ENCODE results near the gene OPHN1. TPM values are rescaled to one million over a fixed set of nuclear protein-coding genes. Genes with fewer than 3 reads are reported as not detected.

The OPHN1 gene
- total RNA-seq, 1 experiment from 2014 or later: 4.0 TPM

GRCh38 chrX:68288127-68288526 lies 145.2 kb downstream of the OPHN1 start:
- no peak for DNase-seq (ENCODE audit: unreplicated experiment)
- intact Hi-C loops (cut with micrococcal nuclease): no loop called here
- no TSS peak for BruUV-seq (replicated peaks)
- Mint-ChIP-seq H3K4me3 (ENCODE audit: unreplicated experiment) (no peak overlapping the region), H3K4me1 (ENCODE audit: insufficient read depth, unreplicated experiment) (no peaks in the 10 kb centered on the region), H3K27me3 (ENCODE audit: insufficient read depth, unreplicated experiment) (peaks cover 33% of the 10 kb centered on the region), H3K9me3 (ENCODE audit: unreplicated experiment) (no peaks in the 10 kb centered on the region), H3K36me3 (ENCODE audit: insufficient read depth, unreplicated experiment) (no peaks in the 10 kb centered on the region), H3K27ac (ENCODE audit: low read depth, unreplicated experiment) (no peak overlapping the region)
- TF ChIP-seq, protein P1, sequence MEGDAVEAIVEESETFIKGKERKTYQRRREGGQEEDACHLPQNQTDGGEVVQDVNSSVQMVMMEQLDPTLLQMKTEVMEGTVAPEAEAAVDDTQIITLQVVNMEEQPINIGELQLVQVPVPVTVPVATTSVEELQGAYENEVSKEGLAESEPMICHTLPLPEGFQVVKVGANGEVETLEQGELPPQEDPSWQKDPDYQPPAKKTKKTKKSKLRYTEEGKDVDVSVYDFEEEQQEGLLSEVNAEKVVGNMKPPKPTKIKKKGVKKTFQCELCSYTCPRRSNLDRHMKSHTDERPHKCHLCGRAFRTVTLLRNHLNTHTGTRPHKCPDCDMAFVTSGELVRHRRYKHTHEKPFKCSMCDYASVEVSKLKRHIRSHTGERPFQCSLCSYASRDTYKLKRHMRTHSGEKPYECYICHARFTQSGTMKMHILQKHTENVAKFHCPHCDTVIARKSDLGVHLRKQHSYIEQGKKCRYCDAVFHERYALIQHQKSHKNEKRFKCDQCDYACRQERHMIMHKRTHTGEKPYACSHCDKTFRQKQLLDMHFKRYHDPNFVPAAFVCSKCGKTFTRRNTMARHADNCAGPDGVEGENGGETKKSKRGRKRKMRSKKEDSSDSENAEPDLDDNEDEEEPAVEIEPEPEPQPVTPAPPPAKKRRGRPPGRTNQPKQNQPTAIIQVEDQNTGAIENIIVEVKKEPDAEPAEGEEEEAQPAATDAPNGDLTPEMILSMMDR (IDR thresholded peaks at IDR 0.05; ENCODE audit: unreplicated experiment): no peak
- ChIA-PET CTCF (interaction anchor here (0.6 kb wide), 1 partner anchor 35 kb away, joined by 4 read pairs; no protein-coding TSS in a partner anchor), POLR2A (no interaction called here)

GRCh38 chrX:68287419-68287818 lies 145.9 kb downstream of the OPHN1 start:
- H3K27ac Mint-ChIP-seq (ENCODE audit: low read depth, unreplicated experiment): no peak overlapping the region
- H3K9me3 Mint-ChIP-seq (ENCODE audit: unreplicated experiment): no peaks in the 10 kb centered on the region
- POLR2A ChIA-PET: no interaction called here
- no TSS peak for BruUV-seq (replicated peaks)
- H3K4me1 Mint-ChIP-seq (ENCODE audit: insufficient read depth, unreplicated experiment): no peaks in the 10 kb centered on the region
- CTCF ChIA-PET: interaction anchor here (0.6 kb wide), 1 partner anchor 34 kb away, joined by 4 read pairs; no protein-coding TSS in a partner anchor
- no peaks in the 10 kb centered on the region for H3K36me3 Mint-ChIP-seq (ENCODE audit: insufficient read depth, unreplicated experiment)
- H3K27me3 Mint-ChIP-seq (ENCODE audit: insufficient read depth, unreplicated experiment): peaks cover 33% of the 10 kb centered on the region
- TF ChIP-seq, protein P1 (IDR thresholded peaks at IDR 0.05; ENCODE audit: unreplicated experiment): no peak
- DNase-seq (ENCODE audit: unreplicated experiment): no peak
- no peak overlapping the region for H3K4me3 Mint-ChIP-seq (ENCODE audit: unreplicated experiment)
- intact Hi-C loops (cut with micrococcal nuclease): no loop called here

DNA sequence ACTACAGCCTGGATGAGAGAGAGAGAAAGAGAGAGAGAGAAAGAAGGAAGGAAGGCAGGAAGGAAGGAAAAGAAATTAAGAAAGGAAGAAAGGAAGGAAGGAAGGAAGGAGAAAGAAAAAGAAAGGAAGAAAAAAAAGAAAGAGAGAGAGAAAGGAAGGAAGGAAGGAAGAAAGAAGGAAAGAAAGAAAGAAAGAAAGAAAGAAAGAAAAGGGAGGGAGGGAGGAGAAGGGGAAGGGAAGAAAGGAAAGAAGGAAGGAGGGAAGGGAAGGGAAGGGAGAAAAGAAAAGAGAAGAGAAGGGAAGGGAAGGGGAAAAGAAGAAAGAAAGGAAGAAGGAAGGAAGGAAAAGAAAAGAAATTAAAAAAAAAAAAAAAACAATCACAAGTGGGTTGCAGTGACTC lies 146.3 kb downstream of the OPHN1 start:
- H3K4me3 Mint-ChIP-seq (ENCODE audit: unreplicated experiment): no peak overlapping the region
- intact Hi-C loops (cut with micrococcal nuclease): no loop called here
- DNase-seq (ENCODE audit: unreplicated experiment): no peak
- H3K9me3 Mint-ChIP-seq (ENCODE audit: unreplicated experiment): no peaks in the 10 kb centered on the region
- ChIA-PET CTCF (no interaction called here), POLR2A (no interaction called here)
- no peaks in the 10 kb centered on the region for H3K4me1 Mint-ChIP-seq (ENCODE audit: insufficient read depth, unreplicated experiment)
- H3K27ac Mint-ChIP-seq (ENCODE audit: low read depth, unreplicated experiment): no peak overlapping the region
- H3K36me3 Mint-ChIP-seq (ENCODE audit: insufficient read depth, unreplicated experiment): no peaks in the 10 kb centered on the region
- peaks cover 33% of the 10 kb centered on the region for H3K27me3 Mint-ChIP-seq (ENCODE audit: insufficient read depth, unreplicated experiment)
- no TSS peak for BruUV-seq (replicated peaks)
- TF ChIP-seq, protein P1 (IDR thresholded peaks at IDR 0.05; ENCODE audit: unreplicated experiment): no peak

- no TSS peak for BruUV-seq (replicated peaks)
- CTCF ChIA-PET: no interaction called here
- no peak overlapping the region for H3K27ac Mint-ChIP-seq (ENCODE audit: low read depth, unreplicated experiment)
- no peak for DNase-seq (ENCODE audit: unreplicated experiment)
- H3K9me3 Mint-ChIP-seq (ENCODE audit: unreplicated experiment): no peaks in the 10 kb centered on the region
- H3K36me3 Mint-ChIP-seq (ENCODE audit: insufficient read depth, unreplicated experiment): no peaks in the 10 kb centered on the region
- TF ChIP-seq, protein P1 (IDR thresholded peaks at IDR 0.05; ENCODE audit: unreplicated experiment): no peak
- H3K27me3 Mint-ChIP-seq (ENCODE audit: insufficient read depth, unreplicated experiment): peaks cover 33% of the 10 kb centered on the region
- intact Hi-C loops (cut with micrococcal nuclease): no loop called here
- POLR2A ChIA-PET: no interaction called here
- H3K4me1 Mint-ChIP-seq (ENCODE audit: insufficient read depth, unreplicated experiment): no peaks in the 10 kb centered on the region
- H3K4me3 Mint-ChIP-seq (ENCODE audit: unreplicated experiment): no peak overlapping the region
These were observed 147.2 kb downstream of the OPHN1 start for GRCh38 chrX:68286076-68286475.
